ENCODE results near the gene BAX.
A peak's percentile ranks its signal among the peaks of the same experiment; 100 is the strongest.

- TF ChIP-seq CTCF (IDR thresholded peaks at IDR 0.05) (peak in 1 of 6 experiments; percentile 7), POLR2A (IDR thresholded peaks at IDR 0.05) (peak in 2 of 4 donors; percentile 28 to 46)
Observed at GRCh38 chr19:48933382-48933932, 21.2 kb upstream of the BAX start, which contains the start of gene DHDH.

Measured in esophagus squamous epithelium (tissue), 4 donors.